Keratinocyte (primary cell): ENCODE results near the gene PFDN2. TPM values are rescaled to one million over a fixed set of nuclear protein-coding genes. Genes with fewer than 3 reads are reported as not detected.

ENCODE experiments used
- DNase-seq: peaks from one replicate; pipeline ENCODE4 v3.0.0-alpha.2; 2011; ENCODE audit warnings: low read depth, missing footprints, low spot score
- FAIRE-seq: peaks from 2 replicates; lab custom pipeline; 2011; peaks lifted over from hg19 to GRCh38; lab: Jason Lieb, UNC
- H2AFZ ChIP-seq: 2 replicates; pipeline ENCODE4 v1.6.0; 2012; ENCODE audit warnings: low read length, control low read depth, inconsistent platforms; ENCODE audit not compliant: control insufficient read depth
- H3K27ac ChIP-seq: 2 replicates; pipeline ENCODE4 v1.5.1; 2011; ENCODE audit warnings: low read length; ENCODE audit not compliant: control insufficient read depth, insufficient read depth
- H3K27me3 ChIP-seq: 3 replicates; pipeline ENCODE4 v1.6.0; 2011; ENCODE audit warnings: low read length; ENCODE audit not compliant: control insufficient read depth, insufficient read depth; ENCODE audit errors: extremely low read depth
- H3K36me3 ChIP-seq, 2 experiments: 2 replicates in 1 of 2; 3 replicates in 1 of 2; pipeline ENCODE4 v1.5.1; 2011; ENCODE audit warnings: low read length in 2 of 2, mild to moderate bottlenecking in 1 of 2; ENCODE audit not compliant: control insufficient read depth in 2 of 2, insufficient read depth in 2 of 2; ENCODE audit errors: extremely low read depth in 1 of 2
- H3K4me1 ChIP-seq: 3 replicates; pipeline ENCODE4 v1.5.1; 2011; ENCODE audit warnings: low read length; ENCODE audit not compliant: control insufficient read depth, insufficient read depth; ENCODE audit errors: extremely low read depth
- H3K4me2 ChIP-seq: 3 replicates; pipeline ENCODE4 v1.6.0; 2011; ENCODE audit warnings: low read depth, low read length; ENCODE audit not compliant: control insufficient read depth, insufficient read depth; ENCODE audit errors: extremely low read depth
- H3K4me3 ChIP-seq, 3 experiments: fragments of 200-600 bp in 1 of 3; sonication (generic) in 1 of 3; 2 replicates in 2 of 3; 3 replicates in 1 of 3; pipeline ENCODE4 v1.5.1; 2011 to 2016; ENCODE audit warnings: low read length in 3 of 3, mild to moderate bottlenecking in 3 of 3, control low read depth in 2 of 3, inconsistent platforms in 1 of 3, low read depth in 1 of 3, mixed read lengths in 1 of 3, mixed run types in 1 of 3, moderate library complexity in 1 of 3; ENCODE audit not compliant: control insufficient read depth in 2 of 3, insufficient read depth in 2 of 3; ENCODE audit errors: extremely low read depth in 1 of 3
- H3K79me2 ChIP-seq: 2 replicates; pipeline ENCODE4 v1.6.0; 2012; ENCODE audit warnings: low read length; ENCODE audit not compliant: control insufficient read depth, insufficient read depth
- H3K9ac ChIP-seq: 3 replicates; pipeline ENCODE4 v1.6.0; 2011; ENCODE audit warnings: low read length; ENCODE audit not compliant: control insufficient read depth, insufficient read depth; ENCODE audit errors: extremely low read depth
- H3K9me1 ChIP-seq: 3 replicates; pipeline ENCODE4 v1.6.0; 2011; ENCODE audit warnings: low read length; ENCODE audit not compliant: control insufficient read depth, insufficient read depth; ENCODE audit errors: extremely low read depth
- H3K9me3 ChIP-seq: 2 replicates; pipeline ENCODE4 v1.5.1; 2012; ENCODE audit warnings: low read depth, low read length; ENCODE audit not compliant: control insufficient read depth
- H4K20me1 ChIP-seq: 3 replicates; pipeline ENCODE4 v1.6.0; 2011; ENCODE audit warnings: low read length; ENCODE audit not compliant: control insufficient read depth, insufficient read depth; ENCODE audit errors: extremely low read depth
- CTCF ChIP-seq, 3 experiments: IDR thresholded peaks in 1 of 3; conservative IDR thresholded peaks in 1 of 3; optimal IDR thresholded peaks in 1 of 3; 2 replicates in 2 of 3; 3 replicates in 1 of 3; pipeline versions ENCODE3 to v1.5.1; 2011; ENCODE audit warnings: low read length in 3 of 3, mild to moderate bottlenecking in 3 of 3, moderate library complexity in 2 of 3, control low read depth in 1 of 3, inconsistent platforms in 1 of 3; ENCODE audit not compliant: insufficient read depth in 2 of 3; ENCODE audit errors: extremely low read depth in 1 of 3
- EZH2 ChIP-seq: IDR thresholded peaks from one replicate; pipeline ENCODE4 v1.6.1; 2012; ENCODE audit warnings: inconsistent platforms, mild to moderate bottlenecking, low read length, moderate library complexity
- dilution Hi-C: fragments of 300-500 bp; cut with MboI; formaldehyde crosslinking; loops from one replicate; pipeline ENCODE4 v1.7.0; 2020; ENCODE audit warnings: low sequenced_read_pairs; ENCODE audit not compliant: extremely low pct_ligation_motif_present
- polyA plus RNA-seq, 5 experiments: library from polyadenylated mRNA; depleted of rRNA in 3 of 5; stranded (reverse) in 3 of 5; stranded (forward) in 1 of 5; unstranded in 1 of 5; fragments of >200 nt; gene quantifications; 1 replicate in 1 of 5; 2 replicates in 3 of 5; 3 replicates in 1 of 5; pipeline versions ENCODE4 v1.2.1 to v1.2.3, GENCODE V29; 2011 to 2012; ENCODE audit warnings: missing spikeins in 2 of 5, low read depth in 1 of 5, low replicate concordance in 1 of 5

PFDN2 gene
- polyA plus RNA-seq, 1 donor (not counting 4 experiments of a cell fraction or from before 2014, with no cell fraction given) = 184 TPM

GRCh38 chr1:161111117-161111516 lies 6.7 kb downstream of the PFDN2 start:
- no peak for FAIRE-seq
- Histone ChIP-seq H4K20me1 (no peaks in the 10 kb centered on the region), H3K9ac (no peak overlapping the region), H3K4me3 (no peak overlapping the region), H3K4me2 (no peak overlapping the region), H3K27ac (no peak overlapping the region), H3K4me1 (peaks cover 20% of the 10 kb centered on the region), H3K36me3 (peaks cover 4 to 24% of the 10 kb centered on the region in 2 experiments), H3K27me3 (no peaks in the 10 kb centered on the region), H3K9me3 (no peaks in the 10 kb centered on the region), H3K79me2 (peaks cover 85% of the 10 kb centered on the region), H3K9me1 (no peaks in the 10 kb centered on the region), H2AFZ (no peak overlapping the region)
- no peak for TF ChIP-seq EZH2
- no peak for TF ChIP-seq CTCF (optimal IDR thresholded peaks at IDR 0.05 in 1 of 3, IDR thresholded peaks at IDR 0.05 in 1 of 3, conservative IDR thresholded peaks at IDR 0.05 in 1 of 3; ENCODE audit: extremely low read depth in 1 of 3, insufficient read depth in 2 of 3, low read length in 3 of 3)
- dilution Hi-C loops = no loop called here
- DNase-seq = no peak

- no peak overlapping the region for H3K9ac ChIP-seq
- FAIRE-seq (no peak), DNase-seq (no peak)
- peaks cover 11% of the 10 kb centered on the region for H3K4me1 ChIP-seq
- H3K9me1 ChIP-seq = no peaks in the 10 kb centered on the region
- no peak overlapping the region for H3K4me2 ChIP-seq
- H3K4me3 ChIP-seq = no peak overlapping the region
- H3K27me3 ChIP-seq = no peaks in the 10 kb centered on the region
- H3K9me3 ChIP-seq = no peaks in the 10 kb centered on the region
- H2AFZ ChIP-seq = no peak overlapping the region
- H3K79me2 ChIP-seq = peaks cover 82% of the 10 kb centered on the region
- peaks cover 14 to 25% of the 10 kb centered on the region in 2 experiments for H3K36me3 ChIP-seq
- H3K27ac ChIP-seq = no peak overlapping the region
- peaks cover 3% of the 10 kb centered on the region for H4K20me1 ChIP-seq
- TF ChIP-seq EZH2 = no peak
- no peak for TF ChIP-seq CTCF (optimal IDR thresholded peaks at IDR 0.05 in 1 of 3, IDR thresholded peaks at IDR 0.05 in 1 of 3, conservative IDR thresholded peaks at IDR 0.05 in 1 of 3; ENCODE audit: extremely low read depth in 1 of 3, insufficient read depth in 2 of 3, low read length in 3 of 3)
- dilution Hi-C loops = no loop called here
Observed at GRCh38 chr1:161106431-161106830, 11.4 kb downstream of the PFDN2 start.
